GM21528 (cell line): ENCODE results near the gene CEP85.

Experiments used
- ATAC-seq: cut with Tn5 transposase; IDR thresholded peaks from one replicate; pipeline ENCODE4 v1.9.1; 2021; ENCODE audit warnings: mild to moderate bottlenecking, moderate library complexity; ENCODE audit not compliant: unreplicated experiment, low FRiP score

CEP85 gene

GRCh38 chr1:26277261-26277661 is 43.3 kb downstream of the CEP85 start:
- no peak for ATAC-seq

- ATAC-seq = no peak
These were observed 43.7 kb downstream of the CEP85 start for GRCh38 chr1:26277719-26278118.

- no peak for ATAC-seq
These were observed 44.3 kb downstream of the CEP85 start for GRCh38 chr1:26278303-26278702.

- no peak for ATAC-seq
These were observed 44.9 kb downstream of the CEP85 start for GRCh38 chr1:26278724-26279455.

GRCh38 chr1:26279456-26280332 is 45.7 kb downstream of the CEP85 start, which contains the start of gene SH3BGRL3:
Gene SH3BGRL3, plus strand, starts transcription at chr1:26280086. Its CDS starts 70 bp downstream, at chr1:26280156.
- ATAC-seq = peak; percentile 60

GRCh38 chr1:26280333-26281042 is 46.5 kb downstream of the CEP85 start:
- ATAC-seq = no peak

GRCh38 chr1:26281091-26281958 is 47.3 kb downstream of the CEP85 start:
- ATAC-seq = no peak

GRCh38 chr1:26281971-26282370 is 48.0 kb downstream of the CEP85 start:
- ATAC-seq = no peak

GRCh38 chr1:26282401-26282918 is 48.5 kb downstream of the CEP85 start:
- no peak for ATAC-seq

- ATAC-seq = no peak
These were observed 49.4 kb downstream of the CEP85 start for GRCh38 chr1:26283279-26283853.

- ATAC-seq = no peak
These were observed 50.0 kb downstream of the CEP85 start for GRCh38 chr1:26283871-26284596.

- no peak for ATAC-seq
These were observed 50.8 kb downstream of the CEP85 start for GRCh38 chr1:26284597-26285347.

- no peak for ATAC-seq
These were observed 51.5 kb downstream of the CEP85 start for GRCh38 chr1:26285366-26286063.

- ATAC-seq = no peak
These were observed 52.0 kb downstream of the CEP85 start for GRCh38 chr1:26286064-26286416.

- peak; percentile 39 for ATAC-seq
These were observed 53.2 kb downstream of the CEP85 start for GRCh38 chr1:26287033-26287711.

- ATAC-seq = no peak
These were observed 53.8 kb downstream of the CEP85 start for GRCh38 chr1:26287811-26288210.

- no peak for ATAC-seq
These were observed 54.4 kb downstream of the CEP85 start for GRCh38 chr1:26288311-26288941.
